Skin of body (tissue), 2 donors: ENCODE data around the gene TXNL4B. TPM values are rescaled to one million over a fixed set of nuclear protein-coding genes. Genes with fewer than 3 reads are reported as not detected.
"Not testable (repeated sequence)": the region's sequence is repeated elsewhere in the genome, so short reads cannot be mapped to it uniquely, and the experiment has no call there.

Source experiments
- DNase-seq: peaks from one replicate; lab custom pipeline; 2025; lab: John Stamatoyannopoulos, UW
- total RNA-seq: library from RNA; depleted of rRNA; stranded (reverse); fragments of >200 nt; gene quantifications from one replicate; pipeline ENCODE4 v1.2.3, GENCODE V29; 2014

Gene TXNL4B
- total RNA-seq, 1 donor from 2014 or later = 9.3 TPM

GRCh38 chr16:72112452-72112792 is 19.0 kb upstream of the TXNL4B start:
- DNase-seq = no peak

DNA sequence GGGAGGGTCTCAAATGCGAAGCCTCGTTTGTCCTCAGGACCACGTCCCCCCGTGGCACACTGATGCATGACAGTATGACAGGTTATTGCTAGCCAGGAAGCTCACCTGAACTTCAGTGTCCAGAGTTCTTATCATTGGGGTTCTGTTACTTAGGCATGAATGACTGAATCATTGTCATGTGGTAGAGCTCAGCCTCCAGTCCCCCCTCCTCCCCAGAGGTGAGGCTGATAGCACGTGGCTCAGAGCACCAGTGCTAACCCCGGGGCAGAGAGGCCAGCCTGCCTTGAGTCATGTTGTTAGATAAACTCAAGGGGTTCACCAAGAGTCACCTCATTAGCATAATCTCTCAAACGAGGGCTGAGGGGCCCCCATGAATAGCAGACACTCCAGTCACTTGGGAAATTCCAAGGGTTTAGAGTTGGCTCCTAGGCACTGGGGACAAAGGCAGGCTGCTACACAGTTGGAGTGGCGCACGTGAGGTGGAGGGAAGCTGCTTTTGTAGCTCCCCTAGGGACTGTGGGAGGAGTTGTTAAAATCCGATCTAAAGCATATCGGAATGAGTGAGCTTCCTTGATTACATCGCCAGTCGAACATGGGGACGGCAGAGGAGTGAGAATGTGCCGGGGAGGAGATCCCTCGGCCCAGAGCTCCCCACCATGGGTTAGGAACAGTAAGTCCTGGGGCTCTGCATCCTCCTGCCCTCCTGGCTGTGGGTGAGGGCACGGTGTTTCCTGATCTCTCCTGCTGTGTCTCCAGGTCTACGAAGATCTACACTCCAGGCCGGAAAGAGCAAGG is 18.4 kb upstream of the TXNL4B start:
- DNase-seq = no peak

GRCh38 chr16:72110662-72111615 is 17.5 kb upstream of the TXNL4B start:
- no peak for DNase-seq

- DNase-seq = no peak
Observed at GRCh38 chr16:72109966-72110530, 16.6 kb upstream of the TXNL4B start.

DNA sequence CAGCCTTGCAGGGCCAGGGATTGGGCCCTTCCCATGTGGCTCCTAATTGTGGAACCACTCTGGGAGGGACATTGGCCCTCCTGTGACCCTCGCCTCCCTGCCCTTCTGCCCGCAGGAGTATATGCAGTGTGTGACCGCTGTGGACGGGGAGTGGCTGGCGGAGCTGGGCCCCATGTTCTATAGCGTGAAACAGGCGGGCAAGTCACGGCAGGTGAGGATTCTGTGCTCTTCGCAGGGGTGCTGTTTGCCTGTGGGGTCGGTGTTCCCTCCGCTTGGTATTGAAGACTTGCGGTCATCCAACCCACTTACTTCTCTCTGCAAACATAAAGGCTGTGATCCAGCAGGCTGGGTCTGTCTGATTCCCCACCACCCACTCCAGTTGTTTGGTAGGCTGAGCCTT is 15.9 kb upstream of the TXNL4B start:
- no peak for DNase-seq

DNA sequence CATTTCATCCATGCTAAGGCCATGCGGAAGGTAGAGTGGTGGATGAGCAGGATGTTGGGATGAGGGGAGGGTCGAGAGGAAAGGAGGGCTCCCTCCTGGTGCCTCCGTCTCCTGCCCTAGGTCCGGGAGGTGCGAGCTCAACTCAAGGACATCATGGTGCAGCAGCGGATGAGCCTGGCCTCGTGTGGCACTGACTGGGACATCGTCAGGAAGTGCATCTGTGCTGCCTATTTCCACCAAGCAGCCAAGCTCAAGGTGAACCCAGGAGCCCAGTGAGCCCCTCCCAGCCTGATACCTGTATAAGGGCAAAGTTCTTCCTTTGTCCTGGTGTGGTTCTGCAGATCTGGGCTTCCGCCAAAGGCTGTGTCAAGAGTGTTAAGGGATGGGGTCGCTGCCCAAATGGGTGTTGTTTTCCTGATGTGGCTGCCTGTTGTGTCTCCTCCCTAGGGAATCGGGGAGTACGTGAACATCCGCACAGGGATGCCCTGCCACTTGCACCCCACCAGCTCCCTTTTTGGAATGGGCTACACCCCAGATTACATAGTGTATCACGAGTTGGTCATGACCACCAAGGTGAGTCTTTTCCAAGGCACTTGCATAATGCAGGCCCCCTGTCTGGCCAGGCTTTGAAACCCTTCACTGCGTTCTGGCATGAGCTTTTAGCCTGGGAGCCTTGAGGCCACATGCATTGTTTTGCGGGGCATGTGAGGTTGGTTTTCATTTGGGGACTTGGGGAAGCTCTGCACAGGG is 15.1 kb upstream of the TXNL4B start:
- DNase-seq = no peak

GRCh38 chr16:72107371-72107770 is 14.0 kb upstream of the TXNL4B start:
- DNase-seq = no peak

- no peak for DNase-seq
Observed at GRCh38 chr16:72105978-72106377, 12.6 kb upstream of the TXNL4B start.

GRCh38 chr16:72104905-72105304 is 11.5 kb upstream of the TXNL4B start:
- no peak for DNase-seq

DNA sequence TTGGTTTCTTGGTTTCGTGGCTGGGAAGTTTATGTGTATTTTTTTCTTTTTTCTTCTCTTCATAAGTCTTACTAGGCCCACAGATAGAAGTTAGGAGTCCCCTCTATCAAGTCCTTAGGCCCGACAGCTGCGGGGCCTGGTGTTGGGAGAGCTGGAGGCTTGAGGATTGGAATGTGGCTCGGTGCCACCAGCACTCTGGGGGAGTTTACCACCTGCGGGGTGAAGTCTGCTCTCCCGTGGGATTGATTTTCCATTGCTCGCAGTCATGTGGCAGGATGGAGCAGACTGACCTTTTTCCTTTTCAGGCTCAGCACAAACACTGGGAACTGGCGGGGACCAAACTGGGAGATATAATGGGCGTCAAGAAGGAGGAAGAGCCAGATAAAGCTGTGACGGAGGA is 7.8 kb upstream of the TXNL4B start:
- DNase-seq = no peak

- peak; percentile 11 for DNase-seq
Observed at GRCh38 chr16:72099377-72099818, 6.0 kb upstream of the TXNL4B start.

DNA sequence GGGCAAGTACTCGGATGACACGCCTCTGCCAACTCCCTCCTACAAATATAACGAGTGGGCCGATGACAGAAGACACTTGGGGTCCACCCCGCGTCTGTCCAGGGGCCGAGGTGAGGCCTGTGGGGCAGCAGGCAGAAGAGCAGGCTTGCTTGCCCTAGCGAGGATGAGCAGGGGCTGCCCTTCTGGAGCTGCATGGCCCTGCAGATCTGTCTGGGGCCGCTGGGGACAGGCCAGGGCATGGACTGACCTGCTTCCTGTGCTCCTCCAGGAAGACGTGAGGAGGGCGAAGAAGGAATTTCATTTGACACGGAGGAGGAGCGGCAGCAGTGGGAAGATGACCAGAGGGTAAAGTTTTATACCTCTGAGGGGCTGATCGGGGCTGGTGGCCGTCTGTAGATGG is 5.5 kb upstream of the TXNL4B start:
- DNase-seq = no peak

- no peak for DNase-seq
Observed at GRCh38 chr16:72094266-72094610, 818 bp upstream of the TXNL4B start.

- DNase-seq = no peak
Observed at GRCh38 chr16:72092832-72093447, 480 bp downstream of the TXNL4B start.

DNA sequence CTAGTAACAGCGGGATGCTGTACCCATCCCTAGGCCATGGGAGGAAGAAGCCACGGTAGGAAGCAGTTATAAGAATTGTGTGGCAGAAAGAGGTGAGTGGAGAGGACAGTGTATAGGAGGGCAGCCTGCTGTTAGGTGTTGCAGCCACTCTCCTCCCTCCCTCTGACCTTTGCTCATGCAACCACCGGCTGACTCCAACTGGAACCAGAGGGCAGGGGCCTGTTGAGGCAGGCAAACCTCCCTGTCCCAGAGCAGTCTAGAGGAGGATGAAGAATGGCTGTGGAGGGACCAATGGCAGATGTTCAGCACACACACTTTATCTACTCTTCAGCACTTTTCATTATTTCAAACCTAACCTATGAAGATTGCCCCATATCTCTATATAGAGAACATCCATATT is 2.2 kb downstream of the TXNL4B start:
- no peak for DNase-seq

DNA sequence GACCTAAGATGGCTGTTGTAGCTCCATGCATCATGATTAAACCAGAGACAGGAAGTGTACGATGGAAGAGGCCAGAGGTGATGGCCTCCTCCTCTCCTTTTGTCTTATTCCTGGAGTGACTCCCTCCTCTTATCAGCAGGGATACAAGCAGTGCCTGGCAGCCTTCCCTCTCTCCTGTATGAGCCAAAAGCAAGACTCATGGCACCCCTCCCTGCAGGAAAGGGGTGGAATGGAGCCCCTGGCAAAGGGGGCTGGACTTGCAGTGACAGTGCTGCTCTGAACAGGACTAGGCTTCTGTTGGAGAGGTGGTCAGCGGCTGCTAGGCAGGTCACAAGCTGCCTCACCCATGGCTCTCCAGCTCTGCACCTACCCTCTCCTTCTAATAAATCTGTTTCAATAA is 8.4 kb downstream of the TXNL4B start:
- no peak for DNase-seq

GRCh38 chr16:72084445-72084844 is 9.0 kb downstream of the TXNL4B start:
- no peak for DNase-seq

DNA sequence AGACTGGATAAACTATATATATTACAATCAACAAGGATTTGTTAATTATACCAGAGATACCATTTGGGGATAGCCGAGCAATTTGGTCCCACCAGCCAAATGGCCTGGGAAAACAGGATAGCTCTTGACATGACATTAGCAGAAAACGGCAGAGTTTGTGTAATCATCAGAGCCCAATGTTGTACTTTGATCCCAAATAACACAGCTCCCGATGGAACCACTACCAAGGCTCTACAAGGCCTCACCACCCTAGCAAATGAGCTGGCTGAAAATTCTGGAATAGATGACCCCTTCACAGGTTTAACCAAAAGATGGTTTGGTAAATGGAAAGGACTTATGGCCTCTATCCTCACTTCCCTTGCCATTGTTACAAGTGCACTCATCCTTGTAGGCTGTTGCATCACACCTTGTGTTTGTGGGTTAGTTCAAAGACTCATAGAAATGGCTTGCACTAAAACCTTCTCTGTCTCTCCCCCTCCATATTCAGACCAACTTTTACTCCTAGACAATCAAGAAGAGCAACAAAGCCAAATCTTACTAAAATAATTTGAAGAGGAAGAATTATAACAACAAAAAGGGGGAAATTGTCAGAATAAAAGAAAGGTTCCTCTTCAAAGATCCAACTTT is 9.5 kb downstream of the TXNL4B start:
- DNase-seq = no peak

DNA sequence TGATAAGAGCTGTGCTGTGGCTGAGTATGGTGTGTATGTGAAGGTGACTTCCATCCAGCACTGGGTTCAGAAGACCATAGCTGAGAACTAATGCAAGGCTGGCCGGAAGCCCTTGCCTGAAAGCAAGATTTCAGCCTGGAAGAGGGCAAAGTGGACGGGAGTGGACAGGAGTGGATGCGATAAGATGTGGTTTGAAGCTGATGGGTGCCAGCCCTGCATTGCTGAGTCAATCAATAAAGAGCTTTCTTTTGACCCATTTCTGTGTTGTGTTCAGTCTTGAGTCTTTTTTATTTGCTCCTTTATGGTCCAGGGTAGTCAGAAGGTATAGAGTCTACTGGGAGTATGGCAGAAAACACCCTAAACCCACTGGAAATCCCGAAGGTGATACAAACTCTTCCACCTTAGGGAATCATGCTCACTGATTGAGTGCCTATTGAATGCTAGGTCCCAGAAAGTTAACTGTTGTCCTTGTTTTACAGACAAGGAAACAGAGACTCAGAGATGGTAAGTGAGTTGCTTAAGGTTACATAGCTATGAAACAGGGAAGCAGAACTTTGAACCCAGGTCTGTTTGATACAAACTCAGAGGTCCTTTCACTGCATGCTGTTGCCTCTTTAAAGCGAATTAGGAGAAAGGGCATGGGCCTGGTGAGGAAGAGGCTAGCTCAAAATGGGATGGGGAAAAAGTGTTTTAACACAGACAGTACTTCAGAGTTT is 16.3 kb downstream of the TXNL4B start:
- DNase-seq = not testable (repeated sequence)

GRCh38 chr16:72075067-72075466 is 18.4 kb downstream of the TXNL4B start:
- not testable (repeated sequence) for DNase-seq
